ENCODE results near the gene SH3BP4.
A peak's percentile ranks its signal among the peaks of the same experiment; 100 is the strongest.

SH3BP4 gene

DNA sequence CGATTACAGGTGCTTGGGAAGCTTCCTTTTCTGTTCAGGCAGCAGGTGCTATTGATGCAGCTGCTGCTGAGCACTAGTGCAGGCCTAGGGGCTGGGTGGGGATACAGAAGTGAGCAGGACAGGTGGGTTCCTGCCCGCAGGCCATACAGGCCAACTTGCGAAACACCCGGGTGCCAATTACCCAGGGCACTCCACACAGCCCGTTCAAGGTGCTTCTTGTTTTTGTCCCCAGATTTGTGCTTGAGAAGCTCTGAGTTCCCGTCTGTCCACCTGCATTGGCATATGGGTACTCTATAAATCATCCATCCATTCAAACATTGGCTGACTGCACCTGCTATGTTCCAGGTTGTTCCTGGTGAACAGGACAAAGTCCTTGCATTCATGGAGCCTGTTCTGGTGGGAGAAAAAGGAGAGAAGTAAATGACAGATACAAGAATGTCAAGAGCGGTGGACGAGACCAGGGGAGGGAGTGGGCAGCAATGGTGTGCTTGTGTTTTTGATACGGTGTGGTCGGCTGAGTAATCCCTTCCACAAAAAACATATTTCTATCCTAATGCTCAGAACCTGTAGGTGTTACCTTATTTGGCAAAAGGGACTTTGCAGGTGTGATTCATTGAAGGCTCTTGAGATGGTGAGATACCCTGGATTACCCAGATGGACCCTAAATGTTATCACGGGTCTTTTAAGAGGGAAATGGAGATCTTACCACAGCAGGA, 31.4 kb downstream of the SH3BP4 start:
- peak; percentile 62 to 96 (median 89) for DNase-seq

GRCh38 chr2:234985608-234986245, 33.9 kb downstream of the SH3BP4 start:
- DNase-seq, result no peak

DNA sequence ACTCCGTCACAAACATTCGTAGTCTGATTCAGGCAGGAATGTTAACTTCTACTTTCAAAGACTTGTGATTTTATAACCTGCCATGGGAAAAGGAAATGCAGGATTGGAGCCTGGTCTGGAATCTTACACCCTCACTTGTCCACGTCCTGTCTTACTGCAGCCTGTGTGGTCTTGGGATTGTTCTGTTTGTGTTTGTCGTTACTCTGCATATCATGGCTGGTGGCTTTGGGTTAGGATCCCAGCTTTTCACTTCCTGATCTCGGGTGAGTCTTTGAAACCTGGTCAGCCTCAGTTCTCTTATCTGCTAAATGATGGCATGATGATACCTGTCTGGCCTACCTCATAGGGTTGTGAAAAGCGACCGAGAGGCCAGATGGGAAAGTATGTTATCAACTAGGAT, 34.6 kb downstream of the SH3BP4 start:
- no peak for DNase-seq

- no peak for DNase-seq
Observed at GRCh38 chr2:234986876-234987720, 35.3 kb downstream of the SH3BP4 start.

DNA sequence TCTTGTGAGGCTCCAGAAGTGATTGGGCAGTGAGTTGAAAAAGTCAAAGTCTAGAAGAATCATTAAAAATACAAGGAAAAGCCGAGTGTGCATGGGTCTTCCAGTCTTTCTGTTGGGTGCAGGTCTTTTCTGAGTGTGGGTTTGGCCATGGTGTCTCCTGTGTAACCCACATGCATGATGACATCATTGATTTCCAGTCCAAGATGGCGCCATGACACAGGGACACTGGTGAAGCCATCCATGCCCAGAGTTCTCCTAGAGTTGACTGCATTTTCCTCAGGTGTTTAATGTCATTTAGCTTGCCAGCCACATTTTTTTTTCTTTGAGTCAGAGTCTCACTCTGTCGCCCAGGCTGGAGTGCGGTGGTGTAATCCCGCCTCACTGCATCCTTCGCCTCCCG, 35.9 kb downstream of the SH3BP4 start:
- no peak for DNase-seq

- no peak for DNase-seq
Observed at GRCh38 chr2:234988491-234988890, 36.7 kb downstream of the SH3BP4 start.

DNA sequence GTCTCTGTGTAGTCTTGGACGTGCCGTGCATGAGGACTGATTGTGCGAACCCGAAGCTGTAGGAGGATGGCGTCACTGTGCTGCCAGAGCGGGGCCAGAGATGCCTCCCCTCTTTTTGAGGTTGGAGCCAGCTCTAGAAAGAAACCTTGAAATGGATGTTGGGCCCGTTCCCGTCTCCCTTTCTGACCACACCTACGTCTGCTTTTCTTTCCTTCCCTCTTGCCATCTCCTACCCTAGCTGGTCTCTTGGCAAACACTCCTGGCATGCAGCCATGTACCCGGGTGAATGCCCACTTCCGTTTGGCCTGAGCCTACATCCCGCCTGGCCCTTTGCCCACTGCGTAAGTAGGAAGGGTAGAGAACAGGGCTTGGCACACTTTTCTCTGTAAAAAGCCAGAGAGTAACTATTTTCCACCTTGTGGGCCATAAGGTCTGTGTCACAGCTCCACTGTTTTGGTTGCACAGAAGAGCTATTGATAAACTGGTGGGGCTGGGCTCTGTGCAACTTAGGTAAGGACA, 37.4 kb downstream of the SH3BP4 start:
- no peak for DNase-seq

- no peak for DNase-seq
Observed at GRCh38 chr2:234990300-234990699, 38.5 kb downstream of the SH3BP4 start.

DNA sequence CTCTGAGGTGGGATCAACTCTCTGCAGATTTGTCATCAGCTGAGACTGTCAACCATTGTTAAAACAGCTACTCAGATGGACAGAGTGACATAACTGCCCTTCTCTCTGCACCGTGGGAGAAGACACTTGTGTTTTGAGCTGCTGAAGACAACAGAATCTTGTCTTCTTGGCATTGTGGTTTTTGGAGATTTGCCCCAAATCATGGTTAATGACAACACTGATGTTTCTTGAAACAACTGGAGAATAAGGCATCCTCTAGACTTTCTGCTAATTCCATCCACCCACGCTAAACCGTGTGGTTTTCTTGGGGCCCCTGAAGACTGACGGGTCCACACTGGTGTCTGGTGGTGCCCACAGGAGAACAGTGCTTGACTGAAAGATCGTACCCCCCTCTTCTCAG, 39.5 kb downstream of the SH3BP4 start:
- no peak for DNase-seq

- no peak for DNase-seq
Observed at GRCh38 chr2:234991793-234992192, 40.0 kb downstream of the SH3BP4 start.

DNA sequence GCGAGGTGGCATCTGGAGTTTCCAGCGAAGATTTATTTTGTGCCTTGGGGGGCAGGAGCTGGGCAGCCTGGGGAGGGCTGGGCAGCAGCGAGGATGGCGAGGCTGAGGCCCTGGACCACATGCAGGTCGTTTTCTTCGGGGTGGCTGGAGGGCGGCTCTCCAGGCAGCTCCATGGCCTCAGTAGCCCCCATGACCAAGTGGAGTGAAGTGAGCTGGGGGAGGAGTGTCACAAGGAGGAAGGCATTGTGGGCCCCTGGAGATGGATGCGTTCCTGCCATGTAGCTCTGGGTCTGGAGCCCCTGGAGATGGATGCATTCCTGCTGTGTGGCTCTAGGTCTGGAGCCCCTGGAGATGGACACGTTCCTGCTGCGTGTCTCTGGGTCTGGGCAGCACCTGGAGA, 40.4 kb downstream of the SH3BP4 start:
- no peak for DNase-seq

DNA sequence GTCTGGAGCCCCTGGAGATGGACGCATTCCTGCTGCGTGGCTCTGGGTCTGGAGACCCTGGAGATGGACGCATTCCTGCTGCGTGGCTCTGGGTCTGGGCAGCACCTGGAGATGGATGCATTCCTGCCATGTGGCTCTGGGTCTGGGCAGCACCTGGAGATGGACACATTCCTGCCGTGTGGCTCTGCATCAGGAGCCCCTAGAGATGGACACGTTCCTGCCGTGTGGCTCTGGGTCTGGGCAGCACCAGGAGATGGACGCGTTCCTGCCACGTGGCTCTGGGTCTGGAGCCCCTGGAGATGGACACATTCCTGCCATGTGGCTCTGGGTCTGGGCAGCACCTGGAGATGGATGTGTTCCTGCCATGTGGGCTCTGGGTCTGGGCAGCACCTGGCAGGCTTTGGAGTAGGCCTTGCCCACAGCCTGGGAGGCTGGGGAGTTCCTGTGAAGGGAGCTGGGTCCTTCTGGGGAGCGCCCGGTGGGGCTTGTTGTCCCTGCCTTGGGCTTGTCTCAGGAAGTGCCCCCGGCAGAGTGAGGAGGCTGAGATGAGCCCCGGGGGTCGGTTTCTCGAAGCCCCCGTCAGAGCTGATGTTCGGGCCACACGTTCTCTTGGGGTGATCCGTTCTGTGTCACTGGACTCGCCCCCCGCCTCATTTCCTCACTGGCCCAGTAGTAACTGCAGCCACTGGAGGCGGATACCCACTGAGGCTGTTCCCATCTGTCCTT, 41.0 kb downstream of the SH3BP4 start:
- no peak for DNase-seq

DNA sequence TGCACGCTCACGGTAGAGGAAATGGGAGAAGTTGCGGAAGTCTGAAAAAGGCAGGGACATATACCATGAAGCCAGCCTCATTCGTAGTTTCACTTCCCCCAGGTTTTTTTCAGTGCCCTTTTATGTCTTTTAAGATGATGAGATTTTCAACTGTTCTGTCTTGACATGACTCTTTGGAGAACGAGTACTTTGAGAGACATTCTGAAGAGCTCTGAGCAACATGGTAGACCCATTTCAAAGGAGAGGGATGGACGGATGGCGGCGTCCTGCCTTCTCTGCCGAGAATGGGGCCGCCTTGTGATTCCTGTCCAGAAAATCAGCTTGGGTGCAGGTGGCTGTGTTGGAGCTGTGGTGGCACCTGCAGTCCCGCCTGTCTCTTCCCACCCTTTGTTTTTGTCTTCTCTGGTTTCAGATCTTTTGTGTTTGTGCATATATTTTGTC, 41.7 kb downstream of the SH3BP4 start:
- no peak for DNase-seq

GRCh38 chr2:234994438-234995321, 42.9 kb downstream of the SH3BP4 start:
- DNase-seq, result peak in 1 of 3 experiments; percentile 47

DNA sequence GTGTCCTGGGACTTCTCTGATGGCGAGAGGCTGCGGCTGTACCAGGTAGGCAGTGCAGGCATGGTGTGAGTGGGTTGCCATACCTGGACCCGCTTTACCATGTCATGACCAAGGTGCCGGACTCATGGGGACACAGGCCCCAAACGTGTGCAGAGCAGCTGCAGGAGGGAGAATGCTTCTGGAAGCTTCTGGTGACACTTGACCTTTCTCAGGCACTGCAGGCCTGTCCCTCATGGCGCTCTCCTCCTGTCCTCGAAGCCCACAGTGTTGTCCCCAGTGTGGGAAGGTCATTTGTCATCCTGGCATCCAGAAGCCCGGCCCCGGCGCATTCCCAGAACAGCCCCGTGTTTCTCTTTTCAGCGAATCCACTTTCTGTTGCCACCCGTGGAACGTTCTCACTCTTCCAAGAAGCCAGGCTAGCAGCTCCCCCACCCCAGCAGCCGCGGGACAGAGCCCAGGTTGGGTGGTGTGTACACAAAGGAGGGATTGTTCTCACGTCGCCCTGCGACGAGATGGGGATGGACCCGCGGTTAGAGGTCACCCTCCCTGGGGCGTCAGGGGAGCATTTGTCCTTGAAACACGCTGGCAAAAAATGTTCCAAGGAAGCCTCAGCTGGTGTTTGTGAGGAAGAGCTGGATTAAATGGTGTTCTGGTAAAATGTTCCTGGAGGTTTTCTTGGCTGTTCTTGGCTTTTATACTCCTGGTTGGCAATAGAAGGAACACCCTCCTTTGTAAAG, 43.7 kb downstream of the SH3BP4 start:
- no peak for DNase-seq

DNA sequence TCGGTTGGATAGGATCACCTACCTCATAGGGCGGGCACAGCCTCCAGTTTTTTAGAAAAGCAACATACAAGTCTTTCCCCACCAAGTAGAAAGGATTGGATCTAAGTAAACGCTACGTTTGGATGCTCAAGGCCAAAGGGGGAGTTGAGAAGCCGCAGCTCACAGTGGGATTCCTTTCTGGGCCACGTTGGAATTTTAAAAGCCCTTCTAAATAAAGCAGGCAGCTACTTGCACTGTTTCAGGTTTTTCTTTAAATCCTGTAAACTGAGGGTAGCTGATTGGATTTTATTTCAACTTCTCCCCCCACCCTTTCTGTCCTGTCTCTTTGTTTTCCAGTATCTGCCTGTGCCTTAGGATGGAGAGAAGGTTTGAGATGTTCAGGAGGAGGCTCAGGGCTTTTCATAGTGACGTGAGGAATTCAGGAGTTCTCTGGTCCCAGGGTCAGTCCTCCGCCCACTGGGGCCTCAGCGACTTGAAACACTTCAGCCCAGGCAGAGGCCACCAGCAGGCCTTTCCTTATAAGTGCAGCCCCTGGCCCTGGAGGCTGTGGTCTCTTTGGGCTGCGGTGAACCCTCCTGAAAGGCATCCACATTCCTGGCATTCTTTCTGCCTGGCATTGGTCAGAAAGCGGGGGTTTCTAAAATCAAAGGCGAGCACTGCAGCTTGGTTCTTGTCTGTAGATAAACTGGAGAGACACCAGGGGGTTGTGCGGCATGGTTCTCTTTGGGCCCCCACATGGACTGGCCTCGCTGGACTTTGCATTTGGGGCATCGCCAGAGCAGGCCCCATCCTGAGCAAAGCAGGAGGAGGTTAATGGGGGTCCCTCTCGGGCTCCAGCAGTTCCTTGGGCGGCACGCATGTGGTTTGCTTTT, 44.5 kb downstream of the SH3BP4 start:
- no peak for DNase-seq

- no peak for DNase-seq
Observed at GRCh38 chr2:234996941-234997270, 45.1 kb downstream of the SH3BP4 start.

- no peak for DNase-seq
Observed at GRCh38 chr2:234997389-234997788, 45.6 kb downstream of the SH3BP4 start.

DNA sequence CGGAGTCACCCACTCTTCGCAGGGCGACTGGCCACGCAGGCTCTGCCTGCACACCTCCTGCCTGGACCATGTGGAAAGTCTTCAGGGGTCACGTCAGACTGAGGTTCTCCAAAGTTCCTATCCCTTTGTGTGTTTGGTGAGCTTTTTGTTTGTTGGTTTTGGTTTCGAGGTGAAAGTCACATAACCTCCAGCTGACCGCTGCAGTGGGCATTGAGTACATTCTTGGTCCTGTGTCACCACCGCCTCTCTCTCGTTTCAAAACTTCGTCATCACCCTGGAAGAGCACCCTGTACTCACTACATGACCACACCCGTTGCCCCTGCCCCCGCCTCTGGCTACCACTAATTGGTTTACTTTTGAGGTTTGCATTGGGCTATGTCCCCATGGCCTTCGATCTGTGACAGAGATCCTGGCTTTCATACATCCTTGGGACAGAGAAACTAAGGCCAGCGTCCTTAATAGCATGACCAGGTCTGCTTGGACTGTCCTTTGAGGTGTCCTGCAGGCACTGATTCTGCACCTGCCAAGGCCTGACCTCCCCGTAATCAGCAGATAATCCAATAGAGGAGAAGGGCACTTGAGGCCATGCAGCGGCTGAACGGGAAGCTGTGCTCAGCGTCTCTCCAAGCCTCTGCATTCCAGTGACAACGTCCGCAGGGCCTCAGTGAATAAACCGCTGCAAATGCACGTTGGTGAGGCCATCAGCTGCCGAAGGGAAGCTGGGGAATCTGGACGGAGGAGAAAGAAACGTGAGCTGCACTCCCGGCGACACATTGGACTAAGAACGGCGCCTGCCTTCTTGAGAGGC, 46.8 kb downstream of the SH3BP4 start:
- DNase-seq, result no peak

Measured in NCI-H1417 (cell line).